OCI-LY1 (cell line): Measurements from ENCODE around the gene GBP7.

Source experiments
- H2AFZ ChIP-seq: fragments of 200-600 bp; sonication (generic), shearing (Covaris generic); 2 replicates; pipeline ENCODE4 v1.6.0; 2014; ENCODE audit warnings: antibody characterized with exemption, mild to moderate bottlenecking, low read length
- H3F3A ChIP-seq: fragments of 200-600 bp; sonication (generic), shearing (Covaris generic); 2 replicates; pipeline ENCODE4 v1.6.0; 2014; ENCODE audit warnings: mild to moderate bottlenecking, antibody characterized with exemption, low read length, moderate library complexity; ENCODE audit not compliant: insufficient read depth
- H3K27ac ChIP-seq: fragments of 200-600 bp; sonication (generic); 2 replicates; pipeline ENCODE4 v1.5.1; 2014; ENCODE audit warnings: low read length, mixed run types, mild to moderate bottlenecking, low read depth; ENCODE audit not compliant: poor library complexity, severe bottlenecking
- H3K27me3 ChIP-seq: fragments of 200-600 bp; sonication (generic); 2 replicates; pipeline ENCODE4 v1.6.0; 2014; ENCODE audit warnings: antibody characterized with exemption, mild to moderate bottlenecking, low read length, moderate library complexity; ENCODE audit not compliant: insufficient read depth
- H3K36me3 ChIP-seq: fragments of 200-600 bp; sonication (generic); 2 replicates; pipeline ENCODE4 v1.6.1; 2014; ENCODE audit warnings: mild to moderate bottlenecking, antibody characterized with exemption, low read length, moderate library complexity, mixed read lengths; ENCODE audit not compliant: insufficient read depth
- H3K4me1 ChIP-seq: fragments of 200-600 bp; sonication (generic); 2 replicates; pipeline ENCODE4 v1.5.1; 2014; ENCODE audit warnings: mild to moderate bottlenecking, low read length, moderate library complexity; ENCODE audit not compliant: insufficient read depth, severe bottlenecking
- H3K4me2 ChIP-seq: fragments of 200-600 bp; sonication (generic), shearing (Covaris generic); 2 replicates; pipeline ENCODE4 v1.6.1; 2014; ENCODE audit warnings: low read length
- H3K4me3 ChIP-seq: fragments of 200-600 bp; sonication (generic); 2 replicates; pipeline ENCODE4 v1.5.1; 2014; ENCODE audit warnings: low read length, low read depth, mild to moderate bottlenecking, mixed read lengths; ENCODE audit not compliant: poor library complexity, severe bottlenecking
- H3K79me2 ChIP-seq: fragments of 200-600 bp; shearing (Covaris generic); 2 replicates; pipeline ENCODE4 v1.6.1; 2016; ENCODE audit warnings: mixed run types, low read length, mixed read lengths; ENCODE audit not compliant: insufficient read depth
- H3K9ac ChIP-seq: fragments of 200-600 bp; sonication (generic), shearing (Covaris generic); 2 replicates; pipeline ENCODE4 v1.6.1; 2014; ENCODE audit warnings: mild to moderate bottlenecking, low read length, mixed read lengths
- H3K9me2 ChIP-seq: fragments of 200-600 bp; sonication (generic), shearing (Covaris generic); 2 replicates; pipeline ENCODE4 v1.6.1; 2014; ENCODE audit warnings: low read depth, mild to moderate bottlenecking, low read length, mixed read lengths
- H3K9me3 ChIP-seq: fragments of 200-600 bp; shearing (Covaris generic); 2 replicates; pipeline ENCODE4 v1.6.1; 2014; ENCODE audit warnings: low read length, mixed read lengths
- H4K20me1 ChIP-seq: fragments of 200-600 bp; sonication (generic), shearing (Covaris generic); 2 replicates; pipeline ENCODE4 v1.6.0; 2016; ENCODE audit warnings: mild to moderate bottlenecking, low read length; ENCODE audit not compliant: insufficient read depth
- CTCF ChIP-seq: fragments of 200-600 bp; sonication (generic), shearing (Covaris generic); IDR thresholded peaks from 2 replicates; pipeline ENCODE4 v1.5.1; 2017; ENCODE audit warnings: mild to moderate bottlenecking, antibody characterized with exemption, low read length, moderate library complexity, mixed read lengths
- EZH2 ChIP-seq: fragments of 200-600 bp; sonication (generic), shearing (Covaris generic); IDR thresholded peaks from 2 replicates; pipeline ENCODE4 v1.8.0; 2017; ENCODE audit warnings: borderline replicate concordance, mixed run types, mild to moderate bottlenecking, antibody characterized with exemption, low read length, moderate library complexity, mixed read lengths

GBP7 gene

GRCh38 chr1:89195476-89195875, 19.7 kb upstream of the GBP7 start:
- Histone ChIP-seq H4K20me1 (no peaks in the 10 kb centered on the region), H3K9ac (no peak overlapping the region), H3K79me2 (no peaks in the 10 kb centered on the region), H3K9me3 (no peaks in the 10 kb centered on the region), H3F3A (no peaks in the 10 kb centered on the region), H3K27me3 (no peaks in the 10 kb centered on the region), H3K9me2 (no peaks in the 10 kb centered on the region), H3K27ac (no peak overlapping the region), H3K36me3 (no peaks in the 10 kb centered on the region), H3K4me3 (no peak overlapping the region), H3K4me2 (no peak overlapping the region), H2AFZ (no peak overlapping the region), H3K4me1 (no peaks in the 10 kb centered on the region)
- TF ChIP-seq EZH2: no peak
- no peak for TF ChIP-seq CTCF

GRCh38 chr1:89191314-89191713, 15.5 kb upstream of the GBP7 start:
- Histone ChIP-seq H3K9ac (no peak overlapping the region), H2AFZ (no peak overlapping the region), H3K9me2 (no peaks in the 10 kb centered on the region)

GRCh38 chr1:89190017-89190416, 14.2 kb upstream of the GBP7 start:
- no peak for TF ChIP-seq CTCF
- TF ChIP-seq EZH2: no peak
- H3K9ac ChIP-seq: no peak overlapping the region
- no peaks in the 10 kb centered on the region for H3K27me3 ChIP-seq
- no peak overlapping the region for H3K4me3 ChIP-seq
- H3F3A ChIP-seq: no peaks in the 10 kb centered on the region
- H3K9me3 ChIP-seq: no peaks in the 10 kb centered on the region
- no peaks in the 10 kb centered on the region for H3K4me1 ChIP-seq
- no peaks in the 10 kb centered on the region for H4K20me1 ChIP-seq
- H3K79me2 ChIP-seq: no peaks in the 10 kb centered on the region
- H2AFZ ChIP-seq: no peak overlapping the region
- no peak overlapping the region for H3K27ac ChIP-seq
- H3K9me2 ChIP-seq: no peaks in the 10 kb centered on the region
- H3K36me3 ChIP-seq: no peaks in the 10 kb centered on the region
- H3K4me2 ChIP-seq: no peak overlapping the region

More at GRCh38 chr1:89191314-89191713, 15.5 kb upstream of the GBP7 start:
- H3K79me2 ChIP-seq: no peaks in the 10 kb centered on the region
- H3K4me2 ChIP-seq: no peak overlapping the region
- H3K36me3 ChIP-seq: no peaks in the 10 kb centered on the region
- no peak overlapping the region for H3K27ac ChIP-seq
- H4K20me1 ChIP-seq: no peaks in the 10 kb centered on the region
- H3K27me3 ChIP-seq: no peaks in the 10 kb centered on the region
- TF ChIP-seq EZH2 (no peak), CTCF (no peak)
- H3F3A ChIP-seq: no peaks in the 10 kb centered on the region
- H3K4me1 ChIP-seq: no peaks in the 10 kb centered on the region
- no peak overlapping the region for H3K4me3 ChIP-seq
- no peaks in the 10 kb centered on the region for H3K9me3 ChIP-seq
